NCI-H1694 (cell line): ENCODE results near the gene PTBP2.

Experiments used
- DNase-seq: peaks from one replicate; lab custom pipeline; 2025; lab: John Stamatoyannopoulos, UW

Gene PTBP2

DNA sequence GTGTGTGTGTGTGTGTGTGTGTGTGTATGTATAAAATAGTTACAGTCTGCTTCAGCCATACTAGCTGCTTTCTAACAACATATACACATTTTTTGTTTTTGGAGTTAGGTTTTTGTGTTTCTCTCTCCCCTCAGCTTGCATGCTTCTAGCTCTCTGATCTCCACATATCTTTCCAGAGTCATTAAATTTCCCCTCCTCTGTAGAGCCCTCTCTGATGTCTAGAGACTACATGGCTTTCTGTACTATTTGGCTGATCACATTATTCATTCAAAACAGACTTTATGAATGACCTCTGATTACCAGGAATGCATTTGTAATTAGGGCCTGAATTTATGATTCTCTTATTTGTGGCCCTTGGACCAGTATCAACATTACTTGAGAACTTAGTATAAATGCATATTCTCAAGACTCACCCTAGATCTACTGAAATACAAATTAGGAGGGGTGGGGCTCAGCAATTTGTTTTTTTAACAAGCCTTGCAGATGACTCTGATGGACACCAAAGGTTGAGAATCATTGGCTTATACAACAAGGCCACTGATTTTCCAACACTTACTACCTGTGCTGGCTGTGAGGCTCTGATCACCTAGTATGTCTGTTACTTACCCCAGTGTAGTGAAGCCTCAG lies 104.5 kb downstream of the PTBP2 start:
- no peak for DNase-seq

DNA sequence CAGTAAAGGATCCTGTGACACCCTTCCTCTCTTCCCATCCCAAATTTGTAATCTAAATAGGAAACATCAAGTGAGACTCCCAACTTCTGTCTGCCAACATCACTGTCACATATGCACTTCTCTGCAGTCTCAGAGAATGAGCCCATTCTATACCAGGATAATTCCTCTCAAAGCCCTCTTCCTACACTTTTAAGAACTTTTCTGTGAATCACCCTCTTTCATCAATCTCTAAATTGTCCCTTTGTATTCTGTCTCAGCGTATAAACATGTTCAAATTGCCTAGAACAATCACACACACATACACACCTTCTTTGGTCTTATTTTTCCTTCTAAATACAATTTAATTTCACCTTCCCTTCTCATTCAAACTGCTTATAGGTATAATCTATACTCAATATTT lies 111.8 kb downstream of the PTBP2 start:
- no peak for DNase-seq

- no peak for DNase-seq
Measured at GRCh38 chr1:96834986-96835385, 113.4 kb downstream of the PTBP2 start.

GRCh38 chr1:96837057-96837780 lies 115.6 kb downstream of the PTBP2 start:
- no peak for DNase-seq

- DNase-seq: no peak
Measured at GRCh38 chr1:96837781-96838216, 116.2 kb downstream of the PTBP2 start.

- DNase-seq: no peak
Measured at GRCh38 chr1:96840396-96840795, 118.8 kb downstream of the PTBP2 start.

DNA sequence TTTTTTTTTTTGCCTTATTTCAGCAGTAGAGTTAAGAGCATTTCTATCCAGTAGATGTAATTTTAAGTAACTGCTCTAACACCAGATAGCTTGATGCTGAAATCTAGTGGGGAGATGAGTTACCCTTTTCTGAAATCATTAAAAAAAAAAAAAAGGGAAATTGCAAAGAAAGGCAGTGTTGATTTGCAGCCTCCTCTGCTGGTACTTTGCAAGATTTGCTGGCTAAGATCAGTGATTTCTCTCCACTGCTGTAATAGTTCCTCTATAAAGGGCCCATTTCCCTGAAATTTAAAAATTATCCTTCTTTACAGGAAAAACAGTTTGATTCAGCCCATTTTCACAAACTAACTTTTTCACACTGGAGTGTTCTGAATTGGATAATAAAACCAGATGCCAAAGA lies 120.6 kb downstream of the PTBP2 start:
- no peak for DNase-seq

DNA sequence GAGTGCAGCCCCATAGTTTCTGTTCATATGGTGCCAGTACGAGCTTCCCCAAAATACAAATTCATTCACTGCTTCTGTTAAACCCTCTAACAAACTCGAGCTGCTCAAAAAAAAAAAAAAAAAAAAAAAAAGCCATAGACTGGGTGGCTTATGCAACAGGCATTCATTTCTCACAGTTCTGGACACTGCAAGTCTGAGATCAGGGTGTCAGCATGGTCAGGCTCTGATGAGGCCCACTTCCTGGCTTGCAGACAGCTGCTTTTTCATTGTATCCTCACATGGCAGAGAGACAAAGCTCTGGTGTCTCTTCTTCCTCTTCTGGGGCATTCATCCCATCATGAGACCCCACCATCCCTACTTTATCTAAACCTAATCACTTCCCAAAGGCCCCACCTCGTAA lies 121.6 kb downstream of the PTBP2 start:
- no peak for DNase-seq

GRCh38 chr1:96843601-96844000 lies 122.0 kb downstream of the PTBP2 start:
- DNase-seq: no peak

DNA sequence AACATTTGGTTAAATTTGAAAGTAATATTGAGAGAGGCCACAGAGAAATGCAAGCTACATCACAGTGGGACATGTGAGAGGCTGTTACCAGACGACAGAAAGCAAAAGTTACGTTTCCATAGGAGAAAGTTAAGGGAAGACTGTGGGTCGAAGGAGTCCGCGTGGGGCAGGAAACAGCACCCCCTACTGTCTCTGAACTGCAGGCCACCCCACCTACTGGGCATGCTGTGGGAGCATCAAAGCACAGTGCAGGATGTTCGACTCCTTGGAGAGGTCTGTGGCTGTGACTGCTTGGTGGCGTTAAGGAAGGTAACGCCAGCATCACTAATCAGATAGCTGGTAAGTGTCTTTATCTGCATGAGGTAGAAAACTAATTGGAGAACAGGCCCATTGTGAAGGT lies 123.9 kb downstream of the PTBP2 start:
- DNase-seq: no peak

DNA sequence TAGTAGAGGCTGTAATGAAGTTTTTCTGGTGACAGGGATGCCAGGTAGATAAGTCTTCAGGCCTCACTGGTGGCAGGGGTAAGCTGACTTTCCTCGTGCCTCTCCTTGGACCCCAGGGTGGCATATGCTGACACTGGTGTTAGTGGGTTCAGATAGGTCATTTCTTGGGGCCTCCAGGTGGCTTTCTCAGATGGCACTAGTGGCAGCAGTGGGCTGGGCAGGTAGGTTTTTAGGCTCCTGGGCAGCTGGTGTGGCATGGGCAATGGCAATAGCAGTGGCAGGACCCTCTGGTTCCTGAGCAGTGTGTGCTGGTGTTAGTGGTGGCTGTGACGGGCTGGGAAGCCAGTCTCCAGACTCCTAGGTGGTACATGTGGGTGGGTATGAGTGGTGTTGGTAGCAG lies 140.3 kb downstream of the PTBP2 start:
- DNase-seq: no peak

GRCh38 chr1:96863449-96863848 lies 141.9 kb downstream of the PTBP2 start:
- no peak for DNase-seq
